ENCODE data around the gene ATF3.

Gene ATF3

GRCh38 chr1:212565571-212566305 lies 42.8 kb upstream of the ATF3 start:
- TF ChIP-seq CTCF (IDR thresholded peaks at IDR 0.05; ENCODE audit: low read depth, low read length) = no peak
- no peaks in the 10 kb centered on the region for H3K27me3 ChIP-seq

GRCh38 chr1:212566522-212567479 lies 41.8 kb upstream of the ATF3 start:
- peaks cover 13% of the 10 kb centered on the region for H3K4me1 ChIP-seq
- TF ChIP-seq CTCF (IDR thresholded peaks at IDR 0.05; ENCODE audit: low read depth, low read length) = no peak
- no peaks in the 10 kb centered on the region for H3K36me3 ChIP-seq
- no peaks in the 10 kb centered on the region for H3K9me3 ChIP-seq
- DNase-seq = peak; percentile 68
- H3K27me3 ChIP-seq = no peaks in the 10 kb centered on the region
- peak overlapping the region; percentile 63 for H3K4me3 ChIP-seq (ENCODE audit: low read depth, low read length)

More at GRCh38 chr1:212565571-212566305, 42.8 kb upstream of the ATF3 start:
- Histone ChIP-seq H3K36me3 (no peaks in the 10 kb centered on the region), H3K4me1 (peaks cover 13% of the 10 kb centered on the region), H3K4me3 (ENCODE audit: low read depth, low read length) (no peak overlapping the region), H3K9me3 (no peaks in the 10 kb centered on the region)
- no peak for DNase-seq

GRCh38 chr1:212567638-212568037 lies 40.9 kb upstream of the ATF3 start:
- Histone ChIP-seq H3K27me3 (no peaks in the 10 kb centered on the region), H3K4me3 (ENCODE audit: low read depth, low read length) (no peak overlapping the region)

GRCh38 chr1:212568978-212569537 lies 39.5 kb upstream of the ATF3 start:
- no peaks in the 10 kb centered on the region for H3K36me3 ChIP-seq
- DNase-seq = no peak
- no peaks in the 10 kb centered on the region for H3K27me3 ChIP-seq
- H3K9me3 ChIP-seq = no peaks in the 10 kb centered on the region
- no peak for TF ChIP-seq CTCF (IDR thresholded peaks at IDR 0.05; ENCODE audit: low read depth, low read length)
- peaks cover 13% of the 10 kb centered on the region for H3K4me1 ChIP-seq
- H3K4me3 ChIP-seq (ENCODE audit: low read depth, low read length) = no peak overlapping the region

More at GRCh38 chr1:212567638-212568037, 40.9 kb upstream of the ATF3 start:
- peaks cover 13% of the 10 kb centered on the region for H3K4me1 ChIP-seq
- TF ChIP-seq CTCF (IDR thresholded peaks at IDR 0.05; ENCODE audit: low read depth, low read length) = no peak
- no peaks in the 10 kb centered on the region for H3K9me3 ChIP-seq
- no peaks in the 10 kb centered on the region for H3K36me3 ChIP-seq
- no peak for DNase-seq

GRCh38 chr1:212574732-212575131 lies 33.8 kb upstream of the ATF3 start:
- Histone ChIP-seq H3K4me1 (no peaks in the 10 kb centered on the region), H3K36me3 (no peaks in the 10 kb centered on the region), H3K9me3 (no peaks in the 10 kb centered on the region), H3K4me3 (ENCODE audit: low read depth, low read length) (no peak overlapping the region), H3K27me3 (no peaks in the 10 kb centered on the region)
- TF ChIP-seq CTCF (IDR thresholded peaks at IDR 0.05; ENCODE audit: low read depth, low read length) = no peak
- no peak for DNase-seq

All from BE2C (cell line).